Progenitor cell of endocrine pancreas (in vitro differentiated cells): ENCODE data around the gene USF2. TPM values are rescaled to one million over a fixed set of nuclear protein-coding genes. Genes with fewer than 3 reads are reported as not detected.
"Not testable (repeated sequence)": the region's sequence is repeated elsewhere in the genome, so short reads cannot be mapped to it uniquely, and the experiment has no call there.

Experiments
- DNase-seq: peaks from one replicate; pipeline ENCODE4 v3.0.0; 2021; ENCODE audit warnings: low spot score; ENCODE audit not compliant: unreplicated experiment
- H3K27ac Mint-ChIP-seq: 2 replicates; pipeline ENCODE4 v1.8.0; 2021; ENCODE audit warnings: mild to moderate bottlenecking, moderate library complexity, mixed read lengths
- H3K27me3 Mint-ChIP-seq: 2 replicates; pipeline ENCODE4 v1.8.0; 2021; ENCODE audit warnings: mixed read lengths
- H3K36me3 Mint-ChIP-seq: 2 replicates; pipeline ENCODE4 v1.8.0; 2022; ENCODE audit warnings: mixed read lengths; ENCODE audit not compliant: insufficient read depth
- H3K4me1 Mint-ChIP-seq: 2 replicates; pipeline ENCODE4 v1.8.0; 2021; ENCODE audit warnings: low read depth, mixed read lengths
- H3K4me3 Mint-ChIP-seq: 2 replicates; pipeline ENCODE4 v1.8.0; 2021; ENCODE audit warnings: low read depth, mild to moderate bottlenecking, moderate library complexity, mixed read lengths
- H3K9me3 Mint-ChIP-seq: 2 replicates; pipeline ENCODE4 v1.8.0; 2021; ENCODE audit warnings: low read depth, mixed read lengths
- CTCF ChIP-seq: fragments of 200-600 bp; sonication (generic); IDR thresholded peaks from one replicate; pipeline ENCODE4 v1.5.0; 2021; ENCODE audit warnings: antibody characterized with exemption, mild to moderate bottlenecking; ENCODE audit not compliant: unreplicated experiment
- total RNA-seq: library from RNA; stranded (reverse); gene quantifications from 2 replicates; pipeline ENCODE4 v1.2.1, GENCODE V29; 2021

The USF2 gene
- total RNA-seq, 1 donor from 2014 or later = 126 TPM

GRCh38 chr19:35279985-35280821, 11.4 kb downstream of the USF2 start:
- no peak for DNase-seq
- no peaks in the 10 kb centered on the region for H3K9me3 Mint-ChIP-seq
- peaks cover 14% of the 10 kb centered on the region for H3K27me3 Mint-ChIP-seq
- H3K4me3 Mint-ChIP-seq = no peak overlapping the region
- no peak for TF ChIP-seq CTCF
- no peak overlapping the region for H3K27ac Mint-ChIP-seq
- peaks cover 2% of the 10 kb centered on the region for H3K4me1 Mint-ChIP-seq
- H3K36me3 Mint-ChIP-seq = peaks cover 11% of the 10 kb centered on the region

- Mint-ChIP-seq H3K27ac (no peak overlapping the region), H3K9me3 (no peaks in the 10 kb centered on the region), H3K4me3 (no peak overlapping the region), H3K36me3 (peaks cover 5% of the 10 kb centered on the region), H3K4me1 (peaks cover 2% of the 10 kb centered on the region), H3K27me3 (peaks cover 14% of the 10 kb centered on the region)
- no peak for TF ChIP-seq CTCF
- no peak for DNase-seq
These were observed 12.5 kb downstream of the USF2 start for GRCh38 chr19:35281303-35281702.

- no peak for TF ChIP-seq CTCF
- Mint-ChIP-seq H3K4me1 (peaks cover 2% of the 10 kb centered on the region), H3K27ac (no peak overlapping the region), H3K9me3 (no peaks in the 10 kb centered on the region), H3K27me3 (peaks cover 14% of the 10 kb centered on the region), H3K36me3 (peaks cover 1% of the 10 kb centered on the region), H3K4me3 (no peak overlapping the region)
- DNase-seq = no peak
These were observed 15.7 kb downstream of the USF2 start for GRCh38 chr19:35284153-35285094.

- H3K9me3 Mint-ChIP-seq = no peaks in the 10 kb centered on the region
- peaks cover 14% of the 10 kb centered on the region for H3K27me3 Mint-ChIP-seq
- H3K4me3 Mint-ChIP-seq = no peak overlapping the region
- DNase-seq = no peak
- no peaks in the 10 kb centered on the region for H3K36me3 Mint-ChIP-seq
- peaks cover 2% of the 10 kb centered on the region for H3K4me1 Mint-ChIP-seq
- H3K27ac Mint-ChIP-seq = no peak overlapping the region
- TF ChIP-seq CTCF = no peak
These were observed 16.3 kb downstream of the USF2 start for GRCh38 chr19:35285095-35285449.

- not testable (repeated sequence) for H3K9me3 Mint-ChIP-seq, H3K36me3 Mint-ChIP-seq, H3K27ac Mint-ChIP-seq, H3K4me3 Mint-ChIP-seq, DNase-seq, H3K4me1 Mint-ChIP-seq
- H3K27me3 Mint-ChIP-seq = peaks cover 14% of the 10 kb centered on the region
These were observed 16.7 kb downstream of the USF2 start for GRCh38 chr19:35285465-35285864.

- H3K4me3 Mint-ChIP-seq, H3K9me3 Mint-ChIP-seq, H3K27ac Mint-ChIP-seq, DNase-seq, H3K4me1 Mint-ChIP-seq, H3K36me3 Mint-ChIP-seq: not testable (repeated sequence)
- H3K27me3 Mint-ChIP-seq = peaks cover 15% of the 10 kb centered on the region
These were observed 17.3 kb downstream of the USF2 start for GRCh38 chr19:35286101-35286500.
